ENCODE results near the gene PABPC1L2A.
"Not testable (repeated sequence)": the region's sequence is repeated elsewhere in the genome, so short reads cannot be mapped to it uniquely, and the experiment has no call there.

Gene PABPC1L2A

DNA sequence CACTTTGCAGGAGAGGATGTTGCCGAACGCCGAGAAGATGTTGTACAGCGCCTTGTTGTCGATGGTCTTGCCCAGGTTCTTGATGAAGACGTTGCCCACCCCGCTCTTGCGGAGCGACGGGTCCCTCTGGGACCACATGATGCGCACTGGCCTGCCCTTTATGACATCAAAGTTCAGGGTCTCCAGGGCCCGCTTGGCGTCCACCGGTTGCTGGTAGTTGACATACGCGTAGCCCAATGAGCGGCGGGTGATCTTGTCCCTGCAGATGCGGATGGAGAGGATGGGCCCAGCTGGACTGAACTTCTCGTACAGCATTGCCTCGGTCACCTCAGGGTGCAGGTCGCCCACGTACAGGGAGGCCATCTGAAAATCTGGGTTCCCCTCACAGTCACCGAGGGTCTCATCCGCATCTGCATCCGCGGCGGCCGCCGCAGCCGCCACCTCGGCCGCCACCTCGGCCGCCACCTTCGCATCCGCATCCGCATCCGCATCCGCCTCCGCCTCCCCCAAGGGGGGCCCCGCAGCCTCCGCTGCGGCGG is at the start of gene PABPC1L2A:
PABPC1L2A (minus strand) TSS at position 489 of the 539 bp plus-strand sequence; CDS start at position 363, 126 bp downstream.
- DNase-seq (ENCODE audit: low read depth in 2 of 2), result not testable (repeated sequence)

DNA sequence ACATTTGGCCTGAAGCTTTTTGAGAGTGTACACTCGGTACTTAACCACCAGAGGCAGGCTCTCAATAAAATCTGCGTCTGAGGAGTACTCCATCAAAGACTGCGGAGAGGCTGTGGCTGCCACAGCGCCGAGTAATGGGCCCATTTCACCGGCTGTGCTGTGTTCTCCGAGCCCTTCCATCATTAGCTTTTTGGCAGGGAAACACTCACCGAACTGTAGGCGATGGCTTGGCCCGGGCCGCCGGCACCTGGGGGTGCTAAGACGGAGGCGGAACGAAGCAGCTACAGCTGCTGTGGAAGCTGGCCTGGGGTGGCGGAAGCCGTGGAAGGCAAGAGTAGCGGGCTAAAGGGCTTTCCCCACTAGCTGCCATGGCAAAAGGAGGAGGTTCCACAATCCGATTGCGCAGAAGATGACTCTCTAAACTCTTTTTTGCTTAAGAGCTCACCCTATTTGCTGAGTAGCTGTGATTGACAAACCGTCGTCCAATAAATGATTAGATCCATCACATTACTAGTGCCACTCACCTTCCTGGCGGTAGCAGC is 48.5 kb upstream of the PABPC1L2A start:
- DNase-seq (ENCODE audit: low read depth in 2 of 2), result no peak

DNA sequence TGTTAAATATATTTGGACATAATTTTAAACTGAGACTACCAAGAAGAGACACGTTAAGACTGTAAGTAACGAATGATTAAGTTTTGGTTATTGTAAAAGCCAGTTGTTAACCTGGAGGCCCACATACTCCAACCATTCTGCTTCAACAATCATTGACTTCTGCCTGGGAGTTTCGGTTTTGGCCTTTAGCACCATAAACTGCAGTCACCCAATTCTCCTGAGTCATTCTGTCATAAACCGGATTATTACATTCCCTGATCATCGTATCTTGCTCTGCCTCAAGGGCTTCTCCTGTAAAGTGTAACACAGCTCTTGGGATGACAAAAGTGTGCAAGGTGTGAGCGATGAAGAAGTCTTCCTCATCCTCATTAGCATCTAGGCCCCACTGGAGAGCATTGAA is 46.9 kb upstream of the PABPC1L2A start:
- DNase-seq (ENCODE audit: low read depth in 2 of 2), result no peak

- not testable (repeated sequence) for DNase-seq (ENCODE audit: low read depth in 2 of 2)
Measured at GRCh38 chrX:73099505-73099904, 20.2 kb upstream of the PABPC1L2A start.

DNA sequence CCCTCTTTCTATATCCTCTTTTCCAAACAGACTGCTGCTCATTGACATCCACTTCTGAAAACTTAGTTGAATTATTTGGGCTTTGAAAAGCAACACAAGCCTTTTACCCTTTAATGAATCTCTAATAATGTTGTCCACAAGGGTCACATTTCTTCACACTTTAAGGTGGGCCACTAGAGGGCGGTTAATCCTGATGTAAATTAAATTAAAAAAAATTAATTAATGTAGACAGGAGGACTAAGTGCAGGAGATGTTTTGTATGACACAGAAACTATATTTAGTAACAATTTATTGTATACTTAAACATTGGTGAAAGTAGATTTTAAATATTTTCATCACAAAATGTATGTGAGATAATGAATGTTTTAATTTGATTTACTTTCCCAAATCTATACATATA is 7.5 kb upstream of the PABPC1L2A start:
- DNase-seq (ENCODE audit: low read depth in 2 of 2), result not testable (repeated sequence)

GRCh38 chrX:73079884-73080283 is 572 bp upstream of the PABPC1L2A start:
- not testable (repeated sequence) for DNase-seq (ENCODE audit: low read depth in 2 of 2)

DNA sequence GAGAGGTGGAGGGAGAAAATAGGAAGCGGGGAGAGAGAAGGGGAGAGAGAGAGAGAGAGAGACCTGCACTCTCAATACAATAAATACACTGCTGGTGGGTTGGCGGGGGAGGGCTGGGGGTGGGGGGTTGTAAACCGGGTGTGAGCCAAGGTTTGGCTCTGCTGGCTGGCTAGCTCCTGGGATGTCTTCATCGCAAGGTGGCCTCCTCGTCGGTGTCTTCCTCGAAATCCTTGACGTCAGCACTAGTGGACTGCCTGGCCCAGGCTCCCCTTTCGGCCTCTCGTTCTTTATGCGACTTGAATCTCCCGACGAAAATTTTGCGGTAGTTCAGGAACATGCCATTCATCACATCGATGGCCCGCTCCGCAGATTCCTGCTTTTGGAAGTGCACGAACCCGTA is 715 bp downstream of the PABPC1L2A start:
- DNase-seq (ENCODE audit: low read depth in 2 of 2), result not testable (repeated sequence)

- no peak for DNase-seq (ENCODE audit: low read depth in 2 of 2)
Measured at GRCh38 chrX:73076838-73077237, 2.5 kb downstream of the PABPC1L2A start.

GRCh38 chrX:73069365-73070035 is 9.8 kb downstream of the PABPC1L2A start:
- no peak for DNase-seq (ENCODE audit: low read depth in 2 of 2)

- DNase-seq (ENCODE audit: low read depth in 2 of 2), result no peak
Measured at GRCh38 chrX:73068467-73069364, 10.6 kb downstream of the PABPC1L2A start.

GRCh38 chrX:73067761-73068466 is 11.4 kb downstream of the PABPC1L2A start:
- not testable (repeated sequence) for DNase-seq (ENCODE audit: low read depth in 2 of 2)

DNA sequence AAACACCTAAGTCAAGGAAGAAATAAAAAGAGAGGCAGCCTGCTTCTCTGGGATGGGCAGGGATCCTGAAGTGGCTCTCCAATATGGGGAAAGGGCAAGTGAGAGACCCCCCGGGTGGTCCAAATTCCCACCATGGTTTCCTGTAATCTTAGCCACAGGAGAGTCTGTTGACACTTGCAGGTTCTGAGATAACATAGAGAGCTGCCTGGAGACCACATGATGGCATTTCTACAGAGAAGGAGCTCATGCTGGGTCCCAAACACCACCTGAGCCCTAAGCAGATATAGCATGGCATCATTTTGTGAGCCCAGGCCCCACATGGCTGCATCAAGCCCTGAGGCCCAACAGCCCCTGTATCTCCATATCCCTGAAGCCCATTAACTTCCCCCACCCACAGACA is 50.4 kb downstream of the PABPC1L2A start:
- no peak for DNase-seq (ENCODE audit: low read depth in 2 of 2)

Data from stimulated activated CD4-positive, alpha-beta T cell treated with anti-CD3 and anti-CD28 coated beads, Interleukin-4, amount 100 ng/mL, for 48 hours (primary cell).